Osteocyte (in vitro differentiated cells): Measurements from ENCODE around the gene LDHAL6A. TPM values are rescaled to one million over a fixed set of nuclear protein-coding genes. Genes with fewer than 3 reads are reported as not detected.

Experiments
- DNase-seq: peaks from one replicate; pipeline ENCODE4 v3.0.0; 2021; ENCODE audit warnings: mixed read lengths; ENCODE audit not compliant: unreplicated experiment; ENCODE audit errors: extremely low spot score
- H3K27ac Mint-ChIP-seq: one replicate; pipeline ENCODE4 v1.8.0; 2021; ENCODE audit warnings: mild to moderate bottlenecking, mixed read lengths; ENCODE audit not compliant: unreplicated experiment
- H3K27me3 Mint-ChIP-seq: one replicate; pipeline ENCODE4 v1.8.0; 2021; ENCODE audit warnings: mixed read lengths; ENCODE audit not compliant: unreplicated experiment
- H3K36me3 Mint-ChIP-seq: one replicate; pipeline ENCODE4 v1.8.0; 2021; ENCODE audit warnings: mixed read lengths; ENCODE audit not compliant: unreplicated experiment
- H3K4me1 Mint-ChIP-seq: one replicate; pipeline ENCODE4 v1.8.0; 2021; ENCODE audit warnings: mixed read lengths; ENCODE audit not compliant: unreplicated experiment
- H3K4me3 Mint-ChIP-seq: one replicate; pipeline ENCODE4 v1.8.0; 2021; ENCODE audit warnings: mild to moderate bottlenecking, moderate library complexity, mixed read lengths; ENCODE audit not compliant: unreplicated experiment
- H3K9me3 Mint-ChIP-seq: one replicate; pipeline ENCODE4 v1.8.0; 2021; ENCODE audit warnings: mixed read lengths; ENCODE audit not compliant: unreplicated experiment
- total RNA-seq: library from RNA; stranded (reverse); gene quantifications from 2 replicates; pipeline ENCODE4 v1.2.1, GENCODE V29; 2021
- TF ChIP-seq, protein P1 (sequence below): fragments of 200-600 bp; sonication (generic); IDR thresholded peaks from 2 replicates; pipeline ENCODE4 v1.5.0; 2021; ENCODE audit warnings: antibody characterized with exemption, mild to moderate bottlenecking, moderate library complexity

The LDHAL6A gene
- total RNA-seq, 1 donor from 2014 or later = not detected

- TF ChIP-seq, protein P1, sequence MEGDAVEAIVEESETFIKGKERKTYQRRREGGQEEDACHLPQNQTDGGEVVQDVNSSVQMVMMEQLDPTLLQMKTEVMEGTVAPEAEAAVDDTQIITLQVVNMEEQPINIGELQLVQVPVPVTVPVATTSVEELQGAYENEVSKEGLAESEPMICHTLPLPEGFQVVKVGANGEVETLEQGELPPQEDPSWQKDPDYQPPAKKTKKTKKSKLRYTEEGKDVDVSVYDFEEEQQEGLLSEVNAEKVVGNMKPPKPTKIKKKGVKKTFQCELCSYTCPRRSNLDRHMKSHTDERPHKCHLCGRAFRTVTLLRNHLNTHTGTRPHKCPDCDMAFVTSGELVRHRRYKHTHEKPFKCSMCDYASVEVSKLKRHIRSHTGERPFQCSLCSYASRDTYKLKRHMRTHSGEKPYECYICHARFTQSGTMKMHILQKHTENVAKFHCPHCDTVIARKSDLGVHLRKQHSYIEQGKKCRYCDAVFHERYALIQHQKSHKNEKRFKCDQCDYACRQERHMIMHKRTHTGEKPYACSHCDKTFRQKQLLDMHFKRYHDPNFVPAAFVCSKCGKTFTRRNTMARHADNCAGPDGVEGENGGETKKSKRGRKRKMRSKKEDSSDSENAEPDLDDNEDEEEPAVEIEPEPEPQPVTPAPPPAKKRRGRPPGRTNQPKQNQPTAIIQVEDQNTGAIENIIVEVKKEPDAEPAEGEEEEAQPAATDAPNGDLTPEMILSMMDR = no peak
- Mint-ChIP-seq H3K4me3 (no peak overlapping the region), H3K27ac (no peak overlapping the region), H3K36me3 (no peaks in the 10 kb centered on the region), H3K9me3 (no peaks in the 10 kb centered on the region), H3K27me3 (no peaks in the 10 kb centered on the region), H3K4me1 (no peaks in the 10 kb centered on the region)
- no peak for DNase-seq
Measured at GRCh38 chr11:18466402-18466801, 10.7 kb downstream of the LDHAL6A start.

DNA sequence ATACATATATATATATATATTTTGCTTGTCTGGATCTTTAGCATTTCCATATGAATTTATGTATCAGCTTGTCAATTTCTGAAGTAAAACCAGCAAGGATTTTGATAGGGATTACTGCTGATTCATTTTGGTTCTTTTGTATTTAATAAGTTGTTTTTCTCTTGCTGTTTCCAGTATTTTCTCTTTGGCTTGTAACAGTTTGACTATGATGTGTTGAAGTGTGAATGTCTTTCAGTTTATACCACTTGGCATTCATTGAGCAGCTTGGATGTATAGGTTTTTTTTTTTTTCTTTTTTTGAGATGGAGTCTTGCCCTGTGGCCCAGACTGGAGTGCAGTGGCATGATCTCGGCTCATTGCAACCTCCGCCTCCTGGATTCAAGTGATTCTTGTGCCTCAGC lies 12.4 kb downstream of the LDHAL6A start:
- Mint-ChIP-seq H3K36me3 (peaks cover 4% of the 10 kb centered on the region), H3K27me3 (no peaks in the 10 kb centered on the region), H3K4me3 (no peak overlapping the region), H3K27ac (no peak overlapping the region), H3K9me3 (no peaks in the 10 kb centered on the region), H3K4me1 (no peaks in the 10 kb centered on the region)
- DNase-seq = no peak
- TF ChIP-seq, protein P1 = no peak

GRCh38 chr11:18468961-18469360 lies 13.3 kb downstream of the LDHAL6A start:
- Mint-ChIP-seq H3K4me3 (no peak overlapping the region), H3K36me3 (peaks cover 8% of the 10 kb centered on the region), H3K27me3 (no peaks in the 10 kb centered on the region), H3K4me1 (no peaks in the 10 kb centered on the region), H3K9me3 (no peaks in the 10 kb centered on the region), H3K27ac (no peak overlapping the region)
- no peak for DNase-seq
- TF ChIP-seq, protein P1 = no peak

GRCh38 chr11:18471995-18472394 lies 16.3 kb downstream of the LDHAL6A start:
- Mint-ChIP-seq H3K4me1 (no peaks in the 10 kb centered on the region), H3K9me3 (no peaks in the 10 kb centered on the region), H3K27me3 (no peaks in the 10 kb centered on the region), H3K4me3 (no peak overlapping the region), H3K36me3 (peaks cover 18% of the 10 kb centered on the region), H3K27ac (no peak overlapping the region)
- DNase-seq = no peak
- TF ChIP-seq, protein P1 = no peak

DNA sequence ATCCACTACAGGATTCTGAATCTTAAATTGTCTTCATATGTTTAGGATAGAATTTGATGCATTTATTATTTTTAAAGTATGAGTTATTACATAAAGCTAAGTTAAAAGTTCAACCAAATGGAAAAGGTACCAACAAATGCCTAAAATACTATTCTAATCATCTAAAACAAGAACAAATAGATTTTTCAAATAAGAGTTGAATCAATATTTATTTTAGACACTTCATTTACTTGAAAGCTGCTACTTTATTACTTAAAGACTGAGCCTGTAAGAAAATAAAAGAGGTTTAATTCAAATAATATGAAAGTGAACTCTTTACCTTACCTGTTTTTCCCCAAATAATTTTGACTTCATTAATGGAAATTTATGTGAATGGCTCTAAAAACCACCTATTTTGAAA lies 16.9 kb downstream of the LDHAL6A start:
- no peaks in the 10 kb centered on the region for H3K27me3 Mint-ChIP-seq
- TF ChIP-seq, protein P1 = no peak
- peaks cover 21% of the 10 kb centered on the region for H3K36me3 Mint-ChIP-seq
- DNase-seq = no peak
- no peak overlapping the region for H3K27ac Mint-ChIP-seq
- no peaks in the 10 kb centered on the region for H3K4me1 Mint-ChIP-seq
- no peak overlapping the region for H3K4me3 Mint-ChIP-seq
- no peaks in the 10 kb centered on the region for H3K9me3 Mint-ChIP-seq
